Stimulated activated CD8-positive, alpha-beta memory T cell treated with anti-CD3 and anti-CD28 coated beads, Interleukin-4, amount 100 ng/mL, for 4 hours (primary cell): ENCODE measurements around the gene PROB1.
"Not testable (repeated sequence)": the region's sequence is repeated elsewhere in the genome, so short reads cannot be mapped to it uniquely, and the experiment has no call there.

Experiments used
- DNase-seq, 2 donors: peaks; one replicate each; pipeline ENCODE4 v3.0.0-alpha.2; 2020; ENCODE audit warnings: low read depth in 2 of 2, low spot score in 1 of 2

PROB1 gene

DNA sequence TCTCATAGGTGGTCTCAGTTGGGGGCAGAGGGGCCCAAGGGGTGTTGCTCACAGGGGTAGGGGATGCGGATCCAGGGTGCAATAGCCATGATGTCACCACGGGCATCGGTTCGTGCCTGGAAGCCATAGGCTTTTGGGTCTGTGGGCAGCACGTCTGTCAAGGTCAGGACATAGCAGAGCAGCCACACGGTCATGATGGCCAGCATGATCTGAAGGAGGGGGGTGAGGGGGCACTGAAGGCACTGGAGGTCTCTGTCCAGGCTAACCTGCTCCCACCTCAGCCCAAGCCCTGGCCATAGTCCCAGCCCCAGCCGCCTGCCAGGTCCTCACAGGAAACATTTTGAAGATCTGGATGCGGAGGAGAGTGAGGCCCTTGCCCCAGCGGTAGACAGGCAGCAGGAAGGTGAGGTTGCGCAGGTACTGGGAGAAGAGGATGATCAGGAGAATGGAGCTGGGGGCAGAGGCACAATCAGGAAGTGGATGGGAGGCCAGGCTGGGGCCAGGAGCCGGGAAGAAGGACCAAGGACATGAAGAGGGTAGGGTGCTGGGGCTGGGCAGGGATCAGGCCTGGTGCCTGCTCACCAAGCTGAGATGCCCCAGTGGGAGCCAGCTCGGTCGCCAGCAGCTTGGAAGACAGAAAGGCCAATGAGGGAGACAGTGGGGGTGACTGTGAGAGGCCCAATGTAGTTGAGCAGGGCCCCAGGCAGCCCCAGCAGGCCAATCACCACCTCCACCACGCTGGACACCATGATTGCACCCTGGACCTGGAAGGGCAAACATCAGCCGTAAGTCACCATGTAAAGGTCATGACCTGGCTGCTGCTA is 15.1 kb downstream of the PROB1 start:
- no peak for DNase-seq

DNA sequence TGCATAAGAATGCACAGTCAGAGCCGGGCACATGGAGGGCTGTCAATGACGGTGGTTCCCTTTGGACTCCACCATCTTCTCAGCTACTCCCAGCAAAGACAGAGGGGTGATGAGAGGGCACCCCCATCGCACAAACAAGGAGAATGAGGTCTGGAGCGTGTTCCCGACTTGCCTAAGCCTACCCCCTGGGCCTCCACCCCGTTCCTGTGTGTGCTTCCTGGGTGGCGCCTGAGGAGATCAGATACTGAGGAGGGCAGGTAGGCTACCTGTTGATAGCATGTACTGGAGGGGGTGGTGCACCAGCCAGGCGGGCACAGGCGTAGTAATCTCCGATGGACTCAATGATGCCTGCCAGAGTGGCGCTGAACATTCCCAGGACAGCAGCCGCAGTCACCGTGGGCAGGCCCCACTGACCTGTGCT is 16.0 kb downstream of the PROB1 start:
- DNase-seq: no peak

DNA sequence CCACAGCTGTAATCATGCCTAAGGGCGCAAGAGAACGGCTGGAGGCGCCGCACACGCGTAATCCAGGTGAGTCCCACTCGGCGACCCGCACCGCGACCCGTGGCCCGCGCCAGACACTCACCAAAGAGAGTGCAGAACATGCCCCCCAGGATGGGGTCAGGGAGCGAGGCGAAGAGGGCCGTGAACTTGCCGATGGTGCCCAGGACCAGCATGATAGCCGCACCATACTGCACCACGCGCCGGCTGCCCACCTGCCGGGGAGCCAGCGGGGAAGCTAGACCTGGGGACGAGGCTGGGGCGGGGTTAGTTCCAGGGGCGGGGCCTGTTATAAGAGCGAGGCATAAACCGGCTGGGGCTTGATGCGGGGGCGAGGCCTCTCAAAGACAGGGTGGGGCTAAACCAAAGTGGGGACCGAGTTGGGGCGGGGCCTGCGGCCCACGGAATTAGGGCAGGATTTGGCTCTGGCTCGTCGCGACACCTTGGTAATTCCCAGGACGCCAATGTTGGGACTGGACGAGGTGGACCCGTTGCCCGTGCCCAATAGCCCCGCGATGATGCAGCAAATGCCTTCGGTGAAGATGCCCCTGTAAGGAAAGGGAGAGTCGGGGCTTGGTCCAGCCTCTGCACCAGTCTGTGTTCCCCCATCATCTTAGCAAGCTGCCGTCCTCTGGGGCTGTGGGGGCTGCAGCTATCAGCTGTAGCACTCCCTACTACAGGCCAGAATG is 16.6 kb downstream of the PROB1 start:
- no peak for DNase-seq

DNA sequence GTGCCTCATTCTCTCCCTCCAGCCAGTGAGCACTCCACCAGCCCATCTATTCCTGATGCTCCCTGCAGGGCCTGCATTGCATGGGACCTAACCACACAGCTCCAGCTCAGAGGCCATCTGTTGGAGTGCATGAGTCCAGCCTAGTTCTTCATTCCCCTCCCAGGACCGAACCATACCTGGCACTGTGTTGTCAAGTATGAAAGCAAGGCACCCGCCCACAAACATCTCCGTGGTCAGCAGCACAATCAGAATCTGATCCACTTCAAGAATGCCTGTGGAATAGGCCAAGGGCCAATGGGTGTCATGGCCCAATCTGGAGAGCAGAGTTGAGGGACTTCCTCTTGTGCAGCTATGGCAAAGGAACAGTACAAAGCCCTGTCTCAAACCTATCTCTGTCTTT is 17.7 kb downstream of the PROB1 start:
- DNase-seq: no peak

DNA sequence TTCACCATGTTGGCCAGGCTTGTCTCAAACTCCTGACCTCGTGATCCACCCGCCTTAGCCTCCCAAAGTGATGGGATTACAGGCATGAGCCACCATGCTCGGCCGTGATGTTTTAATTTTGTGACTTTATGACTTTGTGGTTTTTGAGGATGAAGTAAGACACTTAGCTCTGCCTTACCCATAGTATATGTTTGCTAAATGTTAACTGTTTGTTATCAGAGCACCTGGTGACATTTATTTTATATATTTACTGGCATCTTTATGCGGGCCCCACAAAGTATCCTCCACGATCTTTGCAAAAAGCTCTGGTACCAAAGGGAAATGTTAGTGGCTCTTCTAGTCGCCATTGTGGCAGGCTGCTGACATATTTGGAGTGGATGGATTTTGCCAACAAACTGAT is 18.5 kb downstream of the PROB1 start:
- no peak for DNase-seq

DNA sequence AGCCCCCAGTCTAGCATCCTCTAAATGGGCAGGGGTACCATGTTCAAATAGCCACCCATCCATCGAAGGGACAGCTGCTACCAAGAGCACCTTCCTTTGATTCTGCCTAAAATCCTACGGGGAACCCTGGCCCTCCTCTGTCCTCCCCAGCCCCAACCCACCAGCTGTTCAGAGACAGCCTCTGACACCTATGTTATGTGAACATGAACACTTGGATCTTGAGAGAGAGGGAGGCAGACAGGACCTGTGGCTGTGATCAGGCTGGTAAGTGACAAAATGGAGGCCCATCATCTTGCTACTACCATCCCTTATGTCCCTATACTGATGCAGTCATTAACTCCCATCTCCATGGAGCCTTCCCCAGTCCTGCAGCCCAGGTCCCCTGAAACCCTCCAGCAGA is 20.0 kb downstream of the PROB1 start:
- DNase-seq: no peak

DNA sequence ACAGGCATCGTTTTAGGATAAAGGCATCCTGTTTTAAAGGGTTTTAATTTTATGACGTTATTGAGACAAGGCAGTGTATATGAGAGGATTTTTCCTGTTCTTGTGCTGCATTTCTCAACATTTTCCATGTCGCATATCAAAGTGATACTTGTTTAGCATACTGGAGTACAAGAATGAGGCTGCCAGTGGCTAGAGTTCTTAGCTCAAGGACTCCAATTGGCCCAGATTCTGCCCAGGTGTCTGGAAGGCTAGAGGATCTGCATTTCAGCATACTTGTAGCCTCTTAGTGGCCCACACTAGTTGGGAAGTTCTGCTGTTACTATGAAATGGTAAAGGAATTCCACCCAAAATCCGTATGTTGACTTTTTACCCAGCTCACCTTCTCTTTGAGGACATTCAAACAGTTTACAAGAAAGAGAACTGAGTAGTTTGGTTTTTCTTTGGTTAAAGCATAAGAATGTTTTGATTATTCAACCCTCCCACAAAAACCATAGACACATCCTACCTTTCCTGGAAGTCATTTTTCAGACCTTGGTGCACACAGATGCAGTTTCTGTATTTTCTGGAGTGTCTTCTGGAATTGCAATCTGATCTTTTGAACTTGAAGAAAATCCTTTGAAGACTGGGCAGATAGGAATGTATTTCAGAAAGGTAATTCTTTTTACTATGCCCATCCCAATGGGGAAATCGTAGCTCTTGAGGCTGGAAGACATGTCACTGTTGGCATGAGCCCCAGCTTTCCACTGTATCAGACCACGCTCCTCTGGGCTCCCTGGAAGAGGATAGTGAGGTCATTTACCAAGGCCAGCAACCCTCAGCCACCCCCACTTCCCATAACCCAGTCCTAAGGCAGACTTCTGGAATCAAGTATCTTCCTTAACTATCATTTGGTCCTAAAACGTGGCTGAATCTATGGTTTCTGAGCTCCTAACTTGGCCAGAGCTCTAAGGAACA is 23.1 kb downstream of the PROB1 start:
- no peak for DNase-seq

DNA sequence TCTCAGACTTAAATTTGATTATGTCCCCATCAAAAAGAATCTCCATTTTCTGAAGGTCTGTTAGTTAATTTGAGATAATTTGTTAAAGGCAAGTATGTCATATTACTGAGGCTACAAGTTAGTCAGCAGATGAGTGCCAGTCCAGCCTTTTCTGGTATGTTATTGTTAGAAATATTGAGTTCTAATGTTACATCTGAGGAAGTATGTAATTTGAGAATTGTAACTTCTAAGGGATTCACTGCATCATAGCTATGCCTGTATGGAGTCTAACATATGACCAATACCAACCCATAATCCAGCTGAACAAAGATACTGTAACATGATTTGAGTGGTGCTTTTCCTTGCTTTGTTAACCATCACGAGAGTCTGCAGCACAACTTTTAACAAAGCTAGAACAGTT is 25.7 kb downstream of the PROB1 start:
- DNase-seq: no peak

DNA sequence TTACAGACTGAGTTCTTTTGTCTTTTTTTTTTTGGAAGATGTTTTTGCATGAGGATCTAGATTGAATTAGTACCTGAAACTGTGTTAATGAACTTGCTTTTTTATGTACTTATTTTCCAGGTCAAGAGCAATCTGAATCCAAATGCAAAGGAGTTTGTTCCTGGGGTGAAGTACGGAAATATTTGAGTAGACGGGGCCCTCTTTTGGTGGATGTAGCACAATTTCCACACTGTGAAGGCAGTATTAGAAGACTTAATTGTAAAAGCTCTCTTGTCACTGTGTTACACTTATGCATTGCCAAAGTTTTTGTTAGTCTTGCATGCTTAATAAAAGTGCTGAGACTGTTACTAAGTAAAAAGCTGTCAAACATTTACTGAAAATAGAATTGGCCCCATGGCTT is 26.3 kb downstream of the PROB1 start:
- DNase-seq: no peak

DNA sequence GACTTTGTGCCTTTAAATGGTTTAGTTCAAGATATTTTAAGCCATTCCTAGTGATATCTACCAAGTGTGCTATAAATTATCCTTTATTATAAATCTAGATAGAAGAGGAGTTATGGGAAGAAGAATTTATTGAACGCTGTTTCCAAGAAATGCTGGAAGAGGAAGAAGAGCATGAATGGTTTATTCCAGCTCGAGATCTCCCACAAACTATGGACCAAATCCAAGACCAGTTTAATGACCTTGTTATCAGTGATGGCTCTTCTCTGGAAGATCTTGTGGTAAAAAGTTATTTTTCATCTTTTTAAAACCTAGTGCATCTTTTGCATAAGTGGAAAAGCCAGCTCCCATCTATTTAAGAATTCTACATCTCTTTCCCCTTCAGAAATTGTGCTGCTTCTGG is 30.4 kb downstream of the PROB1 start:
- DNase-seq: no peak

DNA sequence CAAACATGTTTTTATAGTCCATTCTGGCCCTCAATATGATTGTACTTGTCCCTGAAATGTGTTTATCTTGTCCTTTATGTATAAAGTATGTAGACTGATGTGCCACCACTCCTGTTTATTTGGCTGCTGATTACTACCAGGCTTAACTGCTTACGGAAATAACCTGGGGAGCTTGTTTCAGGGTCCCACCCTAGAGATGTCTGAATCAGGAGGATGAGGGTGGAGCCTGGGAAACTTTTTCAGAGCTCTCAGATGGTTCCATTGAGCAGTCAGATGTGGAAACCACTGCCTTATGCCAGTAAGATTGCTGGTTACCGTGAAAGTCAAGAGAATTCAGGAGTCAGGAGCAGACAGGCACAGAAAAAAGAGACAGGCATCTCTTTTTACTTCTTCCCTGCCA is 31.0 kb downstream of the PROB1 start:
- DNase-seq: no peak

DNA sequence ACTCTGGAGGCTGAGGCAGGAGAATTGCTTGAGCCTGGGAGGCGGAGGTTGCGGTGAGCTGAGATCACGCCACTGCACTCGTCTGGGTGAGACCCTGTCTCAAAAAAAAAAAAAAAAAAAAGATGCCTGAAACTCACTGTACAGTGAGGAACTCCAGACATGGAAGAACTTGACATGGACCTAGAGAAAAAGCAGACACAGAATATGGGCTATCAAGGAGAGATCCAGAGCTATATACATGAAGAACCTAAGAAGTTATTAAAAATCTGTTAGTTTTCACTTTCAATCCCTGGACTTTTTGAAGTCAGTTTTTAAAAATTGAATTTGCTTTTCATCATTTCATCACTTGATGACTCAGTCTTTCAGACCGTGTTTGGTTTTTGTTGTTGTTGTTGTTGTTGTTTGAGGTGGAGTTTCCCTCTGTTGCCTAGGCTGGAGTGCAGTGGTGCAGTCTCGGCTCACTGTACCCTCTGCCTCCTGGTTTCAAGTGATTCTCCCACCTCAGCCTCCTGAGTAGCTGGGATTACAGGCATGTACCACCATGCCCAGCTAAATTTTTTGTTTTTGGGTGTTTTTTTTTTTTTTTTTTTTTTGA is 33.0 kb downstream of the PROB1 start:
- no peak for DNase-seq

DNA sequence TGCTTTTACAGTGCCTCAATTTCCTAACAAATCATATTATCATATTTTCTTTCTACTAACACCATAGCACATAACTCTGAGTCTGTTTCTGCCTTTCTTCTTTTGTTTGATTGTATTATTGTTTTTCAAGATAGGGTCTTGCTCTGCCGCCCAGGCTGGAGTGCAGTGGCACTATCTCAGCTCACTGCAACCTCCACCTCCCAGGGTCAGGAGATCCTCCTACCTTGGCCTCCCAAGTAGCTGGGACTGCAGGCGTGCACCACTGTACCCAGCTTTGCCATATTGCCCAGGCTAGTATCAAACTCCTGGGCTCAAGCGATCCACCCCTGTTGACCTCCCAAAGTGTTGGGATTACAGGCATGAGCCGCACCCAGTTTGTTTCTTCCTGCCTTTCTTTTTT is 34.5 kb downstream of the PROB1 start:
- no peak for DNase-seq

DNA sequence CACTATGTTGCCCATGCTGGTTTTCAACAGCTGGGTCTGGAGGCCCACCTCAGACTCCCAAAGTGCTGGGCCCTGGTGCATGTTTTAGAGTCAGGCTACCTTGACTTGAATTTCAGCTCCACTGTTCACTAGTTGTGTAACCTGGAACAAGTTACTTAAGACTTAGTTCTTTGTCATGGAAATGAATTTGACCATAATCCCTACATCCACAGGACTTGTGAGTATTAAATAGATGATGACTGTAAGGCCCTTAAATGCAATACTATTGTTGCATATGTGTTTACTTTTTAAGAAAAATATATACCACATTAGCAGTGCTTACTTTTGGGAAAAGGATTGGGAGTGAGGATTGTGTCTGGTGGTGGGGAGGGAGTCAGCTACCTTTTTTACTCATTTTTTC is 36.8 kb downstream of the PROB1 start:
- DNase-seq: no peak

DNA sequence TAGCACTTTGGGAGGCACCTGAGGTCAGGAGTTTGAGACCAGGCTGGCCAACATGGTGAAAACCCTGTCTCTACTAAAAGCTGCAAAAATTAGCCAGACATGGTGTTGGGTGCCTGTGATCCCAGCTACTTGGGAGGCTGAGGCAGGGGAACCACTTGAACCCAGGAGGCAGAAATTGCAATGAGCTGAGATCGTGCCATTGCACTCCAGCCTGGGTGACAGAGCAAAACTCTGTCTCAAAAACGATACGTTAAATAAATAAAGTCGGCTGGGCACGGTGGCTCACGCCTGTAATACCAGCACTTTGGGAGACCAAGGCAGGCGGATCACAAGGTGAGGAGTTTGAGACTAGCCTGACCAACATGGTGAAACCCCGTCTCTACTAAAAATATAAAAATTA is 39.0 kb downstream of the PROB1 start:
- not testable (repeated sequence) for DNase-seq

DNA sequence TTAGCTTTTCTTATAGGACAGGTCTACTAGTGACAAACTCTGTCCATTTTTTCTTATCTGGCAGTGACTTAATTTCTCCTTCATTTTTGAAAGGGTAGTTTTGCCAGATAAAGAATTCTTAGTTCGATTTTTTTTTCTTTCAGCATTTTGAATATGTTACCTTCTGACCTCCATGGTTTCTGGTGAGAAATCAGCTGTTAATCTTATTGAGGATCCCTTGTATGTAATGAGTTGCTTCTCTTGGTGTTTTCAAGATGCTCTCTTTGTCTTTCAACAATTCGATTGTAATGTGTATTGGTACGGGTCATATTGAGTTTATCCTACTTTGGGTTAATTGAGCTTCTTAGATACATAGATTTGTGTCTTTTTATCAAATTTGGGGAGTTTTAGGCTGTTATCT is 40.7 kb downstream of the PROB1 start:
- DNase-seq: no peak

DNA sequence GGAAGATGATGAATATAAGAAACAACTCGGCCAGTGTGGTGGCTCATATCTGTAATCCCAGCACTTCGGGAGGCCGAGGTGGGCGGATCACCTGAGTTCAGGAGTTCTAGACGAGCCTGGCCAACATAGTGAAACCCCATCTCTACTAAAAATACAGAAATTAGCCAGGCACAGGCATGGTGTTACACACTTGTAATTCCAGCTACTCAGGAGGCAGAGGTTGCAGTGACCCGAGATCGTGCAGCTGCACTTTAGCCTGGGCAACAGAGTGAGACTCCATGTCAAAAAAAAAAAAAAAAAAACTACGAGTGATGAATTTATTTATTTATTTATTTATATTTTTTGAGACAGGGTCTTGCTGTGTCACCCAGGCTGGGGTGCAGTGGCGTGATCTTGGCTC is 47.0 kb downstream of the PROB1 start:
- DNase-seq: not testable (repeated sequence)

DNA sequence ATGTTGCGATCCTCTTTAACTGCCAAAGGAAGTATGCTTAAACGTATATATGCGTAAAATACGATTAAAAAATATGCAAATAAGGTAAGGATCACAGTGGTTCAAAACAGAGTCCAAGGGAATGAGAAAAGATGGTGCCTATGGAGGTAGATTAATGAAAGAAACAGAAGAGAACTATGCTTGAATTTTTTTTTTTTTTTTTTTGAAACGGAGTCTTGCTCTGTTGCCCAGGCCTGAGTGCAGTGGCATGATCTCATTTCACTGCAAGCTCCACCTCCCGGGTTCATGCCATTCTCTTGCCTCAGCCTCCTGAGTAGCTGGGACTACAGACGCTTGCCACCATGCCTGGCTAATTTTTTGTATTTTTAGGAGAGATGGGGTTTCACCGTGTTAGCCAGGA is 49.5 kb downstream of the PROB1 start:
- not testable (repeated sequence) for DNase-seq

DNA sequence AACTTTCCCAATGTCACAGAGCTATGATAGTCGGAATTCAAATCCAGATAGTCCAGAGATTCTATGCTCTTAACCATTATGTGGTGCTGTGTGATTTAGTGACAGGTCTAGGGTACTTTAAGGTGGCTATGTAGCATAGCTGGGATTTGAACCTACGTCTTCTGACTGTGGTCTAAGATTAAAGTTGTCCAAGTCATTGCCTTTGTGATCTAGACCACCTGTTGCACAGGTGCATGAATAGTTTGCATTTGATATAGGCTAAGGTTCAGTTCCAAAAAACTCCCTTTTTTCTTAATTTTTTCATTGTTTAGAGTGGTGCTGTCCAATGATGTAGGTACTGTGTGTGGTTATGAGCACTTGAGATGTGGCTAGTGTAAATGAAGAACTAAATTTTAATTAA is 50.7 kb downstream of the PROB1 start:
- no peak for DNase-seq

DNA sequence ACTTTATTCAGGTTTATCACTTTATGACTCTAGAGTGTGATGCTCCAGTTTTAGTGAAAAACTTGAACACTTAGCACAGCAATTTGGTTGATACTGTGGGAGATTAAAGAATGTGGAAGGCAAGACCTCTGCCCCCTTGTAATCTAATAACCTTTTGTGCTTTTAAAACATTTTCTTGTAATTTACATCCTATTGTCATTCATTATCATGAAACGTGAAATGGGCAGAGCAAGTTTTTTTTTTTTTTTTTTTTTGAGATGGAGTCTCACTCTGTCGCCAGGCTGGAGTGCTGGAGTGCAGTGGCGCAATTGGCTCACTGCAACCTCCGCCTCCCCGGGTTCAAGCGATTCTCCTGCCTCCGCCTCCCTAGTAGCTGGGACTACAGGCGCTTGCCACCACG is 51.4 kb downstream of the PROB1 start:
- no peak for DNase-seq

DNA sequence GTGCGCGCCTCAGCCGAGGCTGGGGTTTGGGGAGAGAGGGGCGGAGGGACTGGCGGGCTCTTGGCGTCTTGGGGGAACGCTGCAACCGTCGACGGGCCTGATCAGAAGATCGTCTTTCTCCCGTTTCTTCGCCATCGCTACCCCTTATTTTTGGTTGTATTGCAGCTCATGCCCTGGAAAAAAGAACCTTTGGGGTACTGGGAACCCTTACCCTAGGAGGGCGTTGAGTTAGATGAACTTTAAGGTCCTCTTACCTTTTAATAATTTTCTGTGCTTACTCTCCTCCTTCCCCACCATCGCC is 52.5 kb downstream of the PROB1 start:
- DNase-seq: peak in 1 of 2 donors; percentile 68
